ENCODE measurements around the gene UNK.

UNK gene

DNA sequence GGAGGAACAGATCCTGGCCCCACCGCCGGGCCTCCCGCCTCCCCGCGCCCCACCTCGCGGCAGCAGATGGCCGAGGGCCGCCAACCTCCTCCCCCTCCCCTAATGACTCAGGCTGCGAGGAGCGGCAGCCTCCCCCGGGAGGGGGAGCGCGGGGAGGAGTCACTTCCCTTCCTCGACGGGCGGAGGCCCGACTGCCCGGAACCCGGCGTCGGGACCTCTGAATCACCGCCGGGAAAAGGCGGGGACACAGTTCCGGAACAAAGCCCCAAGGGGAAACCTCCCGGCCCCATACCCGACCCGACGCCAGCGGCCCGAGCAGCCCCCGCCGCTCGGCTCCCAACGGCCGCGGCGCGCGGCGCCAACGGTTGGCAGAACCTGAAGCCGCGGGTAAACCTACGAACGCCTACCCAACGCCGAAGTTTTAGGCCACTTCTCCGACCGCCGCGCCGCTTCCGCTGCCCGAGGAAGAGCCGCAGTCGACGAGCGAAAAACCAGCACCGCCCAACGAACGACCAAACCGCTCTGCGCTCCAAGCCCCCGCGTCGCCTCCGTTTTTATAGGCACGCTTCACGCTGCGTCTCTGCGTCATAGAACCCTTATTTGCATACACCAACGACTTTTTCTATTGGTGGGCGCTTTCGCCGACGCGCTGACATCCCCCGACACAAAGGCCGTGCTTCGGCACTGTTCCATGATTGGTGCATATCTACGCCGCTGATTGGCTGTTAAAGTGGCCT, 5.2 kb upstream of the UNK start:
- Histone ChIP-seq H3K27ac (ENCODE audit: insufficient read depth, low read length, poor library complexity, severe bottlenecking) (peak overlapping the region; percentile 99), H3K4me3 (ENCODE audit: insufficient read depth, low read depth, low read length, poor library complexity, severe bottlenecking) (peak overlapping the region; percentile 91), H3K9me3 (ENCODE audit: control insufficient read depth, low read length) (no peaks in the 10 kb centered on the region), H3K27me3 (replicated peaks; ENCODE audit: control insufficient read depth, insufficient read depth, low read length, poor library complexity, severe bottlenecking) (no peaks in the 10 kb centered on the region), H3K4me1 (ENCODE audit: control insufficient read depth, insufficient read depth, low read length, poor library complexity, severe bottlenecking) (peaks cover 25% of the 10 kb centered on the region), H3K36me3 (ENCODE audit: control insufficient read depth, insufficient read depth, low read length) (peaks cover 26% of the 10 kb centered on the region)
- DNase-seq: peak; percentile 90 to 94 (median 93)

DNA sequence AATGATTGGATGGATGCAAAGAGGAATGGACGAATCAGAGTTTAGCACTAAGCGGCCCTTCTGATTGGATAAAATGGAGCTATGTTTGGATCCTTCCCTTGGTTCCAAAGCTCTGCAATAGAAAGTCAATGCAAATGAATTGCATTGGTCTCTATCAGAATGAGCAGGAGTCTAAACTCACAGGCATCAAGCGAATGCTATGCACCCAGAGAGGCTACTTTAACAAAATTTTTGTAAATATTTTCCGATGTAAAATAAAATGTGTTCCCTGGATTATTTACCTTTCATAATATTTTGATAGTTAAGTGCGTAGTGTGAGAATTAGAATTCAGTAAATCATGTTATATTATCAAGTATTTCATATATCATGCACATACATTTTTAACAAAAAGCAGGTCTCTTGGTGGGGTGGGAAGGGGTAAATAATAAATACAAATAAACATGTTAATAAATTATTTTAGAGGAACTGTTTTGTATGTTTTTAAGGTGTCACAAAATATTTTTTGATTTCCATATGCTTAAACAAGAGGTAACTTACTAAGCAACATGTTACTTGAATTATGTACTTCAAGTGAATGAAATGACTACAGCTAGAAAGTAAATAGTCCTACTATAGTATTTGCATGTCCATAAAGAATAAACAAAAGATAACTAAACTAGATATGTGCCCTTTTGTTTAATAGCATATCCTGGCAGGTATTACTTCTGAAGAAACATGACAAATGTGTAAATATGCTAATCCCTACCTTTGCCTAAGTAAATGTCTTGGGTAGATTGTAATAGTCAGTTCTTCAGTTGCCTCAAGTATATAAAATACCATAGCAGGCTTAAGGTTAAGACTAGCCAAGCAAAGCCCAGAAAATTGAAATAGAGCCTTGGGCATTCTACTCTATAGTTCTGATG, 4.4 kb upstream of the UNK start:
- Histone ChIP-seq H3K4me1 (ENCODE audit: control insufficient read depth, insufficient read depth, low read length, poor library complexity, severe bottlenecking) (peaks cover 28% of the 10 kb centered on the region), H3K9me3 (ENCODE audit: control insufficient read depth, low read length) (no peaks in the 10 kb centered on the region), H3K36me3 (ENCODE audit: control insufficient read depth, insufficient read depth, low read length) (peaks cover 23% of the 10 kb centered on the region), H3K27me3 (replicated peaks; ENCODE audit: control insufficient read depth, insufficient read depth, low read length, poor library complexity, severe bottlenecking) (no peaks in the 10 kb centered on the region), H3K4me3 (ENCODE audit: insufficient read depth, low read depth, low read length, poor library complexity, severe bottlenecking) (no peak overlapping the region), H3K27ac (ENCODE audit: insufficient read depth, low read length, poor library complexity, severe bottlenecking) (no peak overlapping the region)
- no peak for DNase-seq

GRCh38 chr17:75783069-75783783, 1.4 kb upstream of the UNK start:
- peak overlapping the region; percentile 51 for H3K4me3 ChIP-seq (ENCODE audit: insufficient read depth, low read depth, low read length, poor library complexity, severe bottlenecking)
- peaks cover 13% of the 10 kb centered on the region for H3K36me3 ChIP-seq (ENCODE audit: control insufficient read depth, insufficient read depth, low read length)
- H3K4me1 ChIP-seq (ENCODE audit: control insufficient read depth, insufficient read depth, low read length, poor library complexity, severe bottlenecking): peaks cover 28% of the 10 kb centered on the region
- H3K27me3 ChIP-seq (replicated peaks; ENCODE audit: control insufficient read depth, insufficient read depth, low read length, poor library complexity, severe bottlenecking): no peaks in the 10 kb centered on the region
- no peaks in the 10 kb centered on the region for H3K9me3 ChIP-seq (ENCODE audit: control insufficient read depth, low read length)
- DNase-seq: no peak
- peak overlapping the region; percentile 98 for H3K27ac ChIP-seq (ENCODE audit: insufficient read depth, low read length, poor library complexity, severe bottlenecking)

- peak overlapping the region; percentile 51 for H3K4me3 ChIP-seq (ENCODE audit: insufficient read depth, low read depth, low read length, poor library complexity, severe bottlenecking)
- H3K4me1 ChIP-seq (ENCODE audit: control insufficient read depth, insufficient read depth, low read length, poor library complexity, severe bottlenecking): peaks cover 28% of the 10 kb centered on the region
- no peaks in the 10 kb centered on the region for H3K9me3 ChIP-seq (ENCODE audit: control insufficient read depth, low read length)
- H3K36me3 ChIP-seq (ENCODE audit: control insufficient read depth, insufficient read depth, low read length): peaks cover 6% of the 10 kb centered on the region
- no peaks in the 10 kb centered on the region for H3K27me3 ChIP-seq (replicated peaks; ENCODE audit: control insufficient read depth, insufficient read depth, low read length, poor library complexity, severe bottlenecking)
- DNase-seq: no peak
- peak overlapping the region; percentile 98 for H3K27ac ChIP-seq (ENCODE audit: insufficient read depth, low read length, poor library complexity, severe bottlenecking)
Measured at GRCh38 chr17:75783803-75784472, 668 bp upstream of the UNK start.

DNA sequence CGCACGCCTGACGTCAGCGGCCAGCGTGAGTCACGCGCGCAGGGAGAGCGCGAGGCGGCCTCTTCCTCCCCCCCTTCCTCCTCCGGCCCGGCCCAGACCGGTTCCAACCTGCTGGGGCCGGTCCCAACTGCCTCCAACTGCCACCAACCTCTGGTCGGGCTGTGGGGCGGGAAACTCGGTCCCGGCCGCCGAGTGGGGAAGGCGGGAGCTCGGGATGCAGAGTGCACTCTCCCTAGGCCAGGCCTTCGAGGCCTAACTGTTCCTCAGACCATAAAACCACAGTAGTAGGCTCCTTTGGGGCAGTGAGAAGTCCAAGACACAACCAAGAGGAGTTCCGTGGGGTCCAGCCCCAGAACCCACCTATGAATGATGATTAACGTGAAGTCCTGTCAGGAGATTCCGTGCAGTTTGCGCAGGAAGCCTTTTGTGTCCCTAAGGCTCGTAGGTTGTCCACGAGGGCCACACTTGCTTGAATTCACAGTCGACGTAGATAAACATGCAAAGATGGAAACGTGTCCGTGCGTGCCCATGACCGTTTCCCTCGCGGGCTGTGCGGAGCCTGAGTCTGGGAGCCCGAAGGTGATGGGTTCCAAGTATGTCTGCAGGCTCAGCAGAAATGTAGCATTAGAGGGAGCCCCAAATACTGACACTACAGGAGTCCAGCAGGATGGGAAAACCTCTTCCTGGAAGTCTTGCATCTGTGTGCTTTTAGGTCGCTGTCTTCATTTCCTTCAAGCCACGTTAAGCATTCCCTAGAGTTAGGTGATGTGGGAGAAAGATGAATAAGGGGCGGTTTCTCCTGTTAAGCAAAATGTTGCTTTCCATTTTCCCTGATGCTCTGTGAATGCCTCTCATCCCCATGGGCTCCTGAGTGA, 647 bp downstream of the UNK start:
- Histone ChIP-seq H3K36me3 (ENCODE audit: control insufficient read depth, insufficient read depth, low read length) (no peaks in the 10 kb centered on the region), H3K27me3 (replicated peaks; ENCODE audit: control insufficient read depth, insufficient read depth, low read length, poor library complexity, severe bottlenecking) (no peaks in the 10 kb centered on the region), H3K4me3 (ENCODE audit: insufficient read depth, low read depth, low read length, poor library complexity, severe bottlenecking) (peak overlapping the region; percentile 51), H3K9me3 (ENCODE audit: control insufficient read depth, low read length) (no peaks in the 10 kb centered on the region), H3K27ac (ENCODE audit: insufficient read depth, low read length, poor library complexity, severe bottlenecking) (peak overlapping the region; percentile 98), H3K4me1 (ENCODE audit: control insufficient read depth, insufficient read depth, low read length, poor library complexity, severe bottlenecking) (peaks cover 28% of the 10 kb centered on the region)
- DNase-seq: peak in 1 of 3 donors; percentile 85

GRCh38 chr17:75791254-75791653, 6.6 kb downstream of the UNK start:
- no peak for DNase-seq
- no peaks in the 10 kb centered on the region for H3K27me3 ChIP-seq (replicated peaks; ENCODE audit: control insufficient read depth, insufficient read depth, low read length, poor library complexity, severe bottlenecking)
- H3K27ac ChIP-seq (ENCODE audit: insufficient read depth, low read length, poor library complexity, severe bottlenecking): no peak overlapping the region
- H3K4me3 ChIP-seq (ENCODE audit: insufficient read depth, low read depth, low read length, poor library complexity, severe bottlenecking): no peak overlapping the region
- peaks cover 6% of the 10 kb centered on the region for H3K4me1 ChIP-seq (ENCODE audit: control insufficient read depth, insufficient read depth, low read length, poor library complexity, severe bottlenecking)
- H3K36me3 ChIP-seq (ENCODE audit: control insufficient read depth, insufficient read depth, low read length): peaks cover 12% of the 10 kb centered on the region
- H3K9me3 ChIP-seq (ENCODE audit: control insufficient read depth, low read length): no peaks in the 10 kb centered on the region

DNA sequence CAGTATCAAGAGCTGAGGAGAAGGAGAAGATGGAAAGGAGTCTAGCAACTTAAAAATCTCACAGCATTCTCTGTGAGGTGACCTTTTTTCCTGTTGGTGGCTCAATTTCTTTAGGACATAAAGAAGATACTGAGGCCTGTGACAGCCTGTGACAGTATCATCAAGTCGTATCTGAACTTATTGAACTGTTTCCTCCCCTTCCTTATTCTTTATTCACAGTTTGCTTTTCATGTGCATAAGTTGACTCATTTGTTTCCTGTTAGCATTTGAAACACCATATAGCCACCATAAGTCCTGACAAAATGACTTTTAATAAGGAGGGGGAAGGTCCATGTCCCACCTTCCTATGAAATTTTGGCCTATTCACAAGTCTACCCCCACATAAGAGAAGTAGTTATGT, 8.9 kb downstream of the UNK start:
- Histone ChIP-seq H3K4me1 (ENCODE audit: control insufficient read depth, insufficient read depth, low read length, poor library complexity, severe bottlenecking) (no peaks in the 10 kb centered on the region), H3K4me3 (ENCODE audit: insufficient read depth, low read depth, low read length, poor library complexity, severe bottlenecking) (no peak overlapping the region), H3K27me3 (replicated peaks; ENCODE audit: control insufficient read depth, insufficient read depth, low read length, poor library complexity, severe bottlenecking) (no peaks in the 10 kb centered on the region), H3K27ac (ENCODE audit: insufficient read depth, low read length, poor library complexity, severe bottlenecking) (no peak overlapping the region), H3K9me3 (ENCODE audit: control insufficient read depth, low read length) (no peaks in the 10 kb centered on the region), H3K36me3 (ENCODE audit: control insufficient read depth, insufficient read depth, low read length) (peaks cover 12% of the 10 kb centered on the region)
- DNase-seq: no peak

DNA sequence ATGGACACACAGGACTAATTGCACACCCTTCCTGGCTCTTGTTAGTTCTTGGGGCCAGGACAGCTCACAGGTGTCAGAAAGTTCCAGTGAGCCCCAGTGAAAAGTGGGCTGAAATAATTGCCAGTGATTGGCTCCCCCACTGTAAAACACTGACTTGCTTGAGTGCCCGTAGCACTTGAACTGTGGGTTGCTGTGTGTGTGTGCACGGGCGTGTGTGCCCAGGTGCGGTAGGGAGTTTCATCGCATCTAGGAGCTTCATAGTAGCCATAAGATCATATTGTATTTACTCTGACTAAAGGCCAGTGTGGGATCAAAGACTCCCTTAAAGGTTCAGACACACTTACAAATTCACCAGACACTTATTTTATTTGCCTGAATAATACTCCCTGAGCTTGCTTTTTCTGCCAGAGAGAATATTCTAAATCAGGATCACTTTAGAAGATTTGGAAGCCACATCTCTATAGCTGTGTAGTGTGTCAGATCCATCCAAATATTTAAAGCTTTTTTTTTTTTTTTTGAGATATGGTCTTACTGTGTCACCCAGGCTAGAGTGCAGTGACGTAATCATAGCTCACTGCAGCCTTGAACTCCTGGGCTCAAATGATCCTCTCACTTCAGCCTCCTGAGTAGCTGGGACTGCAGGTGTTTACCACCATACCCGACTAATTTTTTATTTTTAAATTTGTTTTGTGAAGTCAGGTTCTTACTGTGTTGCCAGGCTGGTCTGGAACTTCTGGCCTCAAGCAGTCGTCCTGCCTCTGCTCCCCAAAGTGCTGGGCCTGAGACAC, 11.4 kb downstream of the UNK start:
- H3K27me3 ChIP-seq (replicated peaks; ENCODE audit: control insufficient read depth, insufficient read depth, low read length, poor library complexity, severe bottlenecking): no peaks in the 10 kb centered on the region
- no peak overlapping the region for H3K27ac ChIP-seq (ENCODE audit: insufficient read depth, low read length, poor library complexity, severe bottlenecking)
- H3K36me3 ChIP-seq (ENCODE audit: control insufficient read depth, insufficient read depth, low read length): peaks cover 17% of the 10 kb centered on the region
- no peaks in the 10 kb centered on the region for H3K9me3 ChIP-seq (ENCODE audit: control insufficient read depth, low read length)
- no peaks in the 10 kb centered on the region for H3K4me1 ChIP-seq (ENCODE audit: control insufficient read depth, insufficient read depth, low read length, poor library complexity, severe bottlenecking)
- no peak for DNase-seq
- H3K4me3 ChIP-seq (ENCODE audit: insufficient read depth, low read depth, low read length, poor library complexity, severe bottlenecking): no peak overlapping the region

All from effector memory CD4-positive, alpha-beta T cell (primary cell).